Neural cell (in vitro differentiated cells): ENCODE measurements around the gene CREBRF.

Experiments used
- CTCF ChIP-seq: fragments of 450-650 bp; IDR thresholded peaks from 2 replicates; pipeline ENCODE4 v1.5.1; 2014; ENCODE audit warnings: antibody characterized with exemption, mild to moderate bottlenecking, moderate library complexity; ENCODE audit not compliant: poor library complexity, severe bottlenecking
- EP300 ChIP-seq: fragments of 450-650 bp; conservative IDR thresholded peaks from 2 replicates; pipeline ENCODE4 v1.6.1; 2014; ENCODE audit warnings: antibody characterized with exemption, mild to moderate bottlenecking, moderate library complexity; ENCODE audit not compliant: poor library complexity, severe bottlenecking
- EZH2 ChIP-seq: fragments of 200-600, 300-800 bp; shearing (Covaris generic), sonication (generic); IDR thresholded peaks from 2 replicates; pipeline ENCODE4 v1.6.1; 2014; ENCODE audit warnings: antibody characterized with exemption, low read length, borderline replicate concordance, mild to moderate bottlenecking; ENCODE audit not compliant: insufficient read depth, poor library complexity, severe bottlenecking
- MXI1 ChIP-seq: fragments of 450-650 bp; conservative IDR thresholded peaks from 2 replicates; pipeline ENCODE4 v1.6.1; 2014; ENCODE audit warnings: antibody characterized with exemption, mild to moderate bottlenecking; ENCODE audit not compliant: poor library complexity, severe bottlenecking
- POLR2AphosphoS5 ChIP-seq: IDR thresholded peaks from 2 replicates; pipeline ENCODE4 v1.6.1; 2012
- REST ChIP-seq: IDR thresholded peaks from 2 replicates; pipeline ENCODE4 v1.6.1; 2012; ENCODE audit warnings: borderline replicate concordance
- TAF1 ChIP-seq: IDR thresholded peaks from 2 replicates; pipeline ENCODE4 v1.6.1; 2012; ENCODE audit warnings: low read depth

GRCh38 chr5:173178369-173178910 lies 122.3 kb downstream of the CREBRF start:
- TF ChIP-seq CTCF (no peak), TAF1 (no peak), POLR2AphosphoS5 (no peak), EZH2 (no peak), REST (no peak), MXI1 (no peak), EP300 (no peak)
